GM12891 (cell line): ENCODE measurements around the gene CR2.

Experiments used
- PAX5 ChIP-seq: IDR thresholded peaks from 2 replicates; pipeline ENCODE4 v1.6.1; 2011; ENCODE audit warnings: low read length, moderate library complexity, mild to moderate bottlenecking; ENCODE audit not compliant: insufficient read depth, severe bottlenecking
- POLR2A ChIP-seq: IDR thresholded peaks from 2 replicates; pipeline ENCODE4 v1.6.1; 2011; ENCODE audit warnings: low read depth, low read length, control low read depth
- POLR2AphosphoS5 ChIP-seq: IDR thresholded peaks from 2 replicates; pipeline ENCODE4 v1.6.1; 2011; ENCODE audit warnings: low read depth, low read length, control low read depth
- POU2F2 ChIP-seq: IDR thresholded peaks from 2 replicates; pipeline ENCODE4 v1.6.1; 2011; ENCODE audit warnings: low read depth, mild to moderate bottlenecking, control low read depth, low read length, moderate library complexity
- SPI1 ChIP-seq: IDR thresholded peaks from 2 replicates; pipeline ENCODE4 v1.6.1; 2011; ENCODE audit warnings: low read depth, low read length, control low read depth
- TAF1 ChIP-seq: IDR thresholded peaks from 2 replicates; pipeline ENCODE4 v1.6.1; 2011; ENCODE audit warnings: low read depth, low read length, control low read depth

DNA sequence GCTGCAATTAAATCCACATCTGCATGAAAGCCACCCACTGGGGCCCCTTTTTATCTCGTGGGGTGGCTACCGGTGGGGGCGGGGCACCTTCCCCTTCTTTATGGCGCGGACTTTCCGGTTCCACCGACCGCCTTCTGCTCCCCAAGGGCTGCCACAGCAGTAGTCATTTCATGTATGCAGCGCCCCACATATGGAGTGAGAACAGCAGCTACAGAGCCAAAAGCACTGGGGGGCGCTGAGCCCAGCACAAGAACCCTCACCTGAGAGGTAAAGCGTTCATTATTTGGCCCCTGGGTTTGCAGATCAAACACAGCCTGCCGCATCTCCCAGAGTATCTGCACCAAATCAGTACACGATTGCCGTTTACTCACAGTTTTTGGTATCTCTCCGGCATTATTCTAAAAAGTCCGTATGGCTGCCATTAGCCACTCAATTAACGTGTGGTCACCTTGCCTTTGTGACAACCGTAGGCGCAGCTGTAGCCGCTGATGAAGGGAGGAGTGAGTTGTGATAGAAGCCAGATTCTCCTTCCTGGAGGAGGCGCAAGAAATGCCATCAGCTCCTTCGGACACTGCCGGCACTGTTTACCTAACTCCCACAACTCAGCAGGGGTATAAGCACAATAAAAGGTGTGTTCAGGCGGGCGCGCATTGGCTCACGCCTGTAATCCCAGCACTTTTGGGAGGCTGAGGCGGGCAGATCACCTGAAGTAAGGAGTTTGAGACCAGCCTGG is 30.4 kb upstream of the CR2 start:
- TF ChIP-seq POLR2A, result no peak
- TF ChIP-seq POLR2AphosphoS5, result no peak
- TF ChIP-seq PAX5, result no peak
- TF ChIP-seq TAF1, result no peak
- no peak for TF ChIP-seq SPI1
- TF ChIP-seq POU2F2, result no peak
